Stimulated activated memory B cell treated with anti-CD40 and anti-IgM and Interleukin-4, amounts not matched to agents 10 μg/mL and 1 μg/mL and 100 μg/mL, for 72 hours (primary cell): ENCODE results near the gene POLN.

Experiments used
- ATAC-seq: fragments of 150-1000 bp; cut with Tn5 transposase; 2 replicates; pipeline ENCODE4 v1.10.0; 2021
- H3K27ac Mint-ChIP-seq: one replicate; pipeline ENCODE4 v1.8.0; 2022; ENCODE audit warnings: mild to moderate bottlenecking, mixed read lengths
- H3K27me3 Mint-ChIP-seq: one replicate; pipeline ENCODE4 v1.8.0; 2022; ENCODE audit warnings: mixed read lengths
- H3K36me3 Mint-ChIP-seq: one replicate; pipeline ENCODE4 v1.8.0; 2022; ENCODE audit warnings: mixed read lengths
- H3K4me1 Mint-ChIP-seq: one replicate; pipeline ENCODE4 v1.8.0; 2022; ENCODE audit warnings: mixed read lengths
- H3K4me3 Mint-ChIP-seq: one replicate; pipeline ENCODE4 v1.8.0; 2022; ENCODE audit warnings: mild to moderate bottlenecking, moderate library complexity, mixed read lengths
- H3K9me3 Mint-ChIP-seq: one replicate; pipeline ENCODE4 v1.8.0; 2022; ENCODE audit warnings: mixed read lengths

The POLN gene

GRCh38 chr4:2270341-2271165 is 28.6 kb upstream of the POLN start:
- Mint-ChIP-seq H3K36me3 (no peaks in the 10 kb centered on the region), H3K4me3 (no peak overlapping the region), H3K4me1 (no peaks in the 10 kb centered on the region), H3K9me3 (no peaks in the 10 kb centered on the region), H3K27ac (no peak overlapping the region), H3K27me3 (no peaks in the 10 kb centered on the region)
- no peak for ATAC-seq

- no peak overlapping the region for H3K27ac Mint-ChIP-seq
- no peaks in the 10 kb centered on the region for H3K4me1 Mint-ChIP-seq
- H3K36me3 Mint-ChIP-seq, result no peaks in the 10 kb centered on the region
- no peak for ATAC-seq
- no peak overlapping the region for H3K4me3 Mint-ChIP-seq
- no peaks in the 10 kb centered on the region for H3K9me3 Mint-ChIP-seq
- H3K27me3 Mint-ChIP-seq, result no peaks in the 10 kb centered on the region
These were observed 27.8 kb upstream of the POLN start for GRCh38 chr4:2269618-2270163.

- no peaks in the 10 kb centered on the region for H3K27me3 Mint-ChIP-seq
- no peaks in the 10 kb centered on the region for H3K36me3 Mint-ChIP-seq
- no peak overlapping the region for H3K4me3 Mint-ChIP-seq
- ATAC-seq, result no peak
- H3K4me1 Mint-ChIP-seq, result peaks cover under 1% of the 10 kb centered on the region
- H3K9me3 Mint-ChIP-seq, result no peaks in the 10 kb centered on the region
- H3K27ac Mint-ChIP-seq, result no peak overlapping the region
These were observed 27.2 kb upstream of the POLN start for GRCh38 chr4:2269206-2269531.

GRCh38 chr4:2268357-2269205 is 26.7 kb upstream of the POLN start:
- no peak overlapping the region for H3K4me3 Mint-ChIP-seq
- no peaks in the 10 kb centered on the region for H3K9me3 Mint-ChIP-seq
- H3K4me1 Mint-ChIP-seq, result peaks cover 7% of the 10 kb centered on the region
- ATAC-seq, result no peak
- no peaks in the 10 kb centered on the region for H3K27me3 Mint-ChIP-seq
- H3K27ac Mint-ChIP-seq, result no peak overlapping the region
- H3K36me3 Mint-ChIP-seq, result no peaks in the 10 kb centered on the region

- no peaks in the 10 kb centered on the region for H3K9me3 Mint-ChIP-seq
- H3K4me1 Mint-ChIP-seq, result peaks cover 11% of the 10 kb centered on the region
- no peaks in the 10 kb centered on the region for H3K27me3 Mint-ChIP-seq
- no peak overlapping the region for H3K27ac Mint-ChIP-seq
- no peak overlapping the region for H3K4me3 Mint-ChIP-seq
- ATAC-seq, result no peak
- no peaks in the 10 kb centered on the region for H3K36me3 Mint-ChIP-seq
These were observed 25.9 kb upstream of the POLN start for GRCh38 chr4:2267841-2268240.

GRCh38 chr4:2267320-2267811 is 25.4 kb upstream of the POLN start:
- Mint-ChIP-seq H3K9me3 (no peaks in the 10 kb centered on the region), H3K27ac (no peak overlapping the region), H3K36me3 (no peaks in the 10 kb centered on the region), H3K4me1 (peaks cover 11% of the 10 kb centered on the region), H3K4me3 (no peak overlapping the region), H3K27me3 (no peaks in the 10 kb centered on the region)
- no peak for ATAC-seq

GRCh38 chr4:2266821-2267220 is 24.9 kb upstream of the POLN start:
- Mint-ChIP-seq H3K4me3 (no peak overlapping the region), H3K27ac (no peak overlapping the region), H3K9me3 (no peaks in the 10 kb centered on the region), H3K4me1 (peaks cover 11% of the 10 kb centered on the region), H3K27me3 (no peaks in the 10 kb centered on the region), H3K36me3 (no peaks in the 10 kb centered on the region)
- ATAC-seq, result no peak

GRCh38 chr4:2266181-2266580 is 24.3 kb upstream of the POLN start:
- Mint-ChIP-seq H3K4me3 (no peak overlapping the region), H3K4me1 (peaks cover 11% of the 10 kb centered on the region), H3K9me3 (no peaks in the 10 kb centered on the region), H3K27me3 (no peaks in the 10 kb centered on the region), H3K36me3 (no peaks in the 10 kb centered on the region), H3K27ac (no peak overlapping the region)
- no peak for ATAC-seq

GRCh38 chr4:2265113-2266110 is 23.5 kb upstream of the POLN start:
- peaks cover 11% of the 10 kb centered on the region for H3K4me1 Mint-ChIP-seq
- no peak overlapping the region for H3K27ac Mint-ChIP-seq
- H3K27me3 Mint-ChIP-seq, result no peaks in the 10 kb centered on the region
- no peaks in the 10 kb centered on the region for H3K36me3 Mint-ChIP-seq
- H3K9me3 Mint-ChIP-seq, result no peaks in the 10 kb centered on the region
- no peak for ATAC-seq
- H3K4me3 Mint-ChIP-seq, result no peak overlapping the region

- no peaks in the 10 kb centered on the region for H3K27me3 Mint-ChIP-seq
- peak overlapping the region; percentile 85 for H3K27ac Mint-ChIP-seq
- H3K4me3 Mint-ChIP-seq, result no peak overlapping the region
- ATAC-seq, result no peak
- no peaks in the 10 kb centered on the region for H3K36me3 Mint-ChIP-seq
- no peaks in the 10 kb centered on the region for H3K9me3 Mint-ChIP-seq
- H3K4me1 Mint-ChIP-seq, result peaks cover 11% of the 10 kb centered on the region
These were observed 22.6 kb upstream of the POLN start for GRCh38 chr4:2264481-2265041.

GRCh38 chr4:2263926-2264321 is 22.0 kb upstream of the POLN start:
- Mint-ChIP-seq H3K36me3 (no peaks in the 10 kb centered on the region), H3K27ac (peak overlapping the region; percentile 85), H3K4me3 (peak overlapping the region; percentile 75), H3K9me3 (no peaks in the 10 kb centered on the region), H3K27me3 (no peaks in the 10 kb centered on the region), H3K4me1 (peaks cover 11% of the 10 kb centered on the region)
- ATAC-seq, result no peak

- no peak for ATAC-seq
- peak overlapping the region; percentile 85 for H3K27ac Mint-ChIP-seq
- H3K9me3 Mint-ChIP-seq, result no peaks in the 10 kb centered on the region
- H3K27me3 Mint-ChIP-seq, result no peaks in the 10 kb centered on the region
- H3K4me3 Mint-ChIP-seq, result peak overlapping the region; percentile 75
- no peaks in the 10 kb centered on the region for H3K36me3 Mint-ChIP-seq
- peaks cover 13% of the 10 kb centered on the region for H3K4me1 Mint-ChIP-seq
These were observed 21.0 kb upstream of the POLN start for GRCh38 chr4:2262944-2263250.

GRCh38 chr4:2262145-2262943 is 20.4 kb upstream of the POLN start:
- peak; percentile 96 for ATAC-seq
- peak overlapping the region; percentile 85 for H3K27ac Mint-ChIP-seq
- peaks cover 18% of the 10 kb centered on the region for H3K4me1 Mint-ChIP-seq

GRCh38 chr4:2261853-2262144 is 19.9 kb upstream of the POLN start, which contains the start of gene MXD4:
MXD4 (minus strand) TSS chr4:2262109; CDS start chr4:2261980, 129 bp downstream.
- peak within 1 kb of the TSS; percentile 83 for H3K4me3 Mint-ChIP-seq
- H3K27ac Mint-ChIP-seq, result peak within 1 kb of the TSS; percentile 85
- no peaks in the 10 kb centered on the region for H3K27me3 Mint-ChIP-seq
- H3K36me3 Mint-ChIP-seq, result no peaks in the 10 kb centered on the region
- H3K9me3 Mint-ChIP-seq, result no peaks in the 10 kb centered on the region
- peaks cover 24% of the 10 kb centered on the region for H3K4me1 Mint-ChIP-seq
- peak; percentile 0 for ATAC-seq

More at GRCh38 chr4:2262145-2262943, 20.4 kb upstream of the POLN start:
- Mint-ChIP-seq H3K36me3 (no peaks in the 10 kb centered on the region), H3K9me3 (no peaks in the 10 kb centered on the region), H3K27me3 (no peaks in the 10 kb centered on the region), H3K4me3 (peak overlapping the region; percentile 75)
